Activated gamma-delta T cell (primary cell): ENCODE results near the gene TARBP1.
"Not testable (repeated sequence)": the region's sequence is repeated elsewhere in the genome, so short reads cannot be mapped to it uniquely, and the experiment has no call there.

Experiments used
- DNase-seq: peaks from one replicate; lab custom pipeline; 2025; lab: John Stamatoyannopoulos, UW

The TARBP1 gene

DNA sequence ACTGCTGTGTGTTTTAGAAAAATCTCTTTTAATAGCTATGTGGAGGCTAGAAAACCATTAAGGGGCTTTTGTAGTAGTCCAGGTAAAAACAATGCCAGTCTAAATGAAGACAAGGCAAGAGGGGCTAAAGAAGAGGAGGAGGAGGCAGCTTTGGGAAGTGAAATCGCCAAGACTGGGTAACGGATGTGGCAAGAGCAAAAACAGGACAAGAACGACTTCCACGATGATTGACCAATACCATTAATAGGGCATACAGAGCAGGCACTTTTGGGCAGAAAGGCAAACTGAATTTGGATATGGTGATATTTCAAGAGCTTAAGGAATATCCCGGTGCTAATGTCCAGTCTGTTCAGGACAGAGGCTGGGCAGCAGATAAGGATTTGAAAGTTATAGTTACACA is 83.7 kb downstream of the TARBP1 start:
- no peak for DNase-seq

GRCh38 chr1:234393190-234393589 is 85.8 kb downstream of the TARBP1 start:
- DNase-seq: no peak

DNA sequence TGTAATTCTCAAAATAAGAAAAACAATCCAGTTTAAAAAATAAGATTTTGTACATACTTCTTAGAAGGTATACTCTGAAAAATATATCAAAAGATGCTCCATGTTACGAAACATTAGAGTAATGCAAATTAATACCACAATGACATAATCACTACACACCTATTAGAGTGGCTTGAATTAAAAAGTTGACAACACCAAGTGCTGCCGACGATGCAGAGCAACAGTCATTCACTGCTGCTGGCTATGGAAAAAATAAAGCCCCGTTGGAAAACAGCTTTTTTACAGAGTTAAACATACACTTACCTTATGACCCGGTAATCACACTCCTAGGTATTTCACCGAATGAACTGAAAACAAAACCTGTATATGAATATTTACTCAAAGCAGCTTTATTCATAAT is 90.9 kb downstream of the TARBP1 start:
- no peak for DNase-seq

GRCh38 chr1:234386122-234386521 is 92.9 kb downstream of the TARBP1 start:
- no peak for DNase-seq

- DNase-seq: no peak
Measured at GRCh38 chr1:234381699-234382555, 97.1 kb downstream of the TARBP1 start.

DNA sequence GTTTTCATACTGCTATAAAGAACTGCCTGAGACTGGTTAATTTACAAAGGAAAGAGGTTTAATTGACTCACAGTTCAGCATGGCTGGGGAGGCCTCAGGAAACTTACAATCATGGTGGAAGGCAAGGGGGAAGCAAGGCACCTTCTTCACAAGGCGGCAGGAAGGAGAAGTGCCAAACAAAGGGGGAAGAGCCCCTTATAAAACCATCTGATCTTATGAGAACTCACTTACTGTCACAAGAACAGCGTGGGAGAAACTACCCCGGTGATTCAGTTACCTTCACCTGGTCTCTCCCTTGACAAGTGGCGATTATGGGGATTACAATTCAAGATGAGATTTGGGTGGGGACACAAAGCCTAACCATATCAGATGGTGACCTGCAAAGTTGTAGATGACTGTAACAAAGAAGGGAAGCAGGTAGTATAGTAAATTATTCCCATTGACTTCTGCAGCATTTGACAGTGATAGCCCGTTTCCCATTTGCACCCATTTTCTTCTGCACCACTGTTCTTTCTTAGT is 99.3 kb downstream of the TARBP1 start:
- DNase-seq: not testable (repeated sequence)

DNA sequence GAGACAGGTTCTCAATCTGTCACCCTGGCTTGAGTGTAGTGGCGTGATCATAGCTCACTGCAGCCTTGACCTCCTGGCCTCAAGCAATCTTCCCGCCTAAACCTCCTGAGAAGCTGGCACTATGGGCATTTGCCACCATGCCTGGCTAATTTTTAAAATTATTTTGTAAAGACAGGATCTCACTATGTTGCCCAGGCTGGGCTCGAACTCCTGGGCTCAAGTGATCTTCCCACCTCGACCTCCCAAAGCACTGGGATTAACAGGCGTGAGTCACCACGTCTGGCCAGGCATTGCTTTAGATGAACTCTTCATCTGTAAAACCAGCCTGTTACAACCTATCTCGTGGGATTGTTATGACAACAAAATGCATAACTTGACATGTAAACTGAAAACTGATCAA is 103.3 kb downstream of the TARBP1 start:
- no peak for DNase-seq

- no peak for DNase-seq
Measured at GRCh38 chr1:234373959-234374254, 105.1 kb downstream of the TARBP1 start.

- peak; percentile 84 for DNase-seq
Measured at GRCh38 chr1:234373064-234373958, 105.7 kb downstream of the TARBP1 start, which contains the start of gene COA6. COA6 (plus strand) TSS chr1:234373456; CDS start chr1:234373467, 11 bp downstream.

DNA sequence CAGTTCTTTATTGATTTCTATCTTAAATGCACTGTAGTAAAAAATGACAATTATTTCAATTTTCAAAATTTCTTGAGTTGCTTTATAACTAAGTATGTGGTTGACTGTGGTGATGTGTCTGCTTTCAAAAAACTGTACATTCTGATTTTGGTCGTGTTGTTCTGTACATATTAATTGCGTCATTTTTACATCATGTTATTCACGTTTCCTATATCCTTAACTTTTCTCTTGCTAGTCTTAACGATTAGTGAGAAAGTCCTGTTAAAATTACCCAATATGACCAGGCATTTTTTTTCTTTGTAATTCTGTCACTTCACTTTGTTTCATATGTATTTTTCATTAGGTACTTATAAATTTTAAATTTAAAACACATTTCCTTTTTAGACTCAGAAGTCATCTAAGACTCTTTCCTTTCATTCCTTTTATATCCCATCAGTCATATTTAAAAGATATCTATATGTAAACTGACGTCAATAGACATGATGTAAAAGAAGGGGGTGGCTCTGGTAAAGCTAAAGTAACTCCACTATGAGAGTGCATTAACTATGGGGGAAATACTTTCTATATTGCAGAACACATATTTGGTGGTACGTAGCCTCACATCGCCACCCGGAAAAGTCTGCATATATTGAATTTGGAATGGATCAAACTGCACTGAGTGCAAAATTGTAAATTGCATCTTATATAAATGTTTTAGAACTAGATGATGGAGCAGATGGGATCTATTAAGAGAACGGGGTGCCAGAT is 106.8 kb downstream of the TARBP1 start:
- no peak for DNase-seq

DNA sequence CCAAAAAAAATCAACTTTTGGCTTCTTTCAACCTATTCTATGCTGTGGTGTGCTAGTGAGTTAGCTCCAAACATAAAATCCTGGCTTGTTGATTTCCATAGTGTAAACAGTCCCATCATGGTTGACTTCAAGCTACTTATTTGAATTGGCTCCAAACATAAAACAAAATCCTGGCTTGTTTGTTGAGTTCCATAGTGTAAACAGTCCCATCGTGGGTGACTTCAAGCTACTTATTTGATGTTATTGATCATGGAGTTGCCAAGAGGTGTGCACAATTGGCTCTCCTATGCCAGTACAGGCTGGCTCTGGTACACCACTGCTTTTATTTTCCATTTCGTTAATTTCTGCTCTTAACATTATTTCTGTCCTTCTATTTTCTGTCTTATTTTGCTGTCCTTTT is 107.6 kb downstream of the TARBP1 start:
- no peak for DNase-seq

- DNase-seq: no peak
Measured at GRCh38 chr1:234369784-234370183, 109.2 kb downstream of the TARBP1 start.

DNA sequence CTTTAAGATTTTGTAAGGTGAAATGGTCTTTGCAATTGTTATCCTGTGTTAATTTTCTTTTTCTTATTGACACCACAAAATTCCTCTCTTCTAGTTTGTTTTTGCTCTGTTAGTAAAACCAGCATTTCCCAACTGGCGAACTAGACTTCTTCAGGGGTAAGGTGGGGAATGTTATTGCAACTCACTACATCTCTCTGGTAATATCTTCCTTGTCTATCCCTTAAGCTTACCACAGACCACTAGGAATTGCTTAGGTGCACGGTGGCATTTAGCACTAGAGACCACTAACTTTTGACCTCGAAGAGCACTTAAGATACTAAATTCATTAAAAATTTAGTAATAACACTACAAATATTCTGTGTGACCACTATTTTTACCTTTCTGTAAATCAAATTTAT is 109.9 kb downstream of the TARBP1 start:
- no peak for DNase-seq

GRCh38 chr1:234368320-234369032 is 110.5 kb downstream of the TARBP1 start:
- DNase-seq: no peak

DNA sequence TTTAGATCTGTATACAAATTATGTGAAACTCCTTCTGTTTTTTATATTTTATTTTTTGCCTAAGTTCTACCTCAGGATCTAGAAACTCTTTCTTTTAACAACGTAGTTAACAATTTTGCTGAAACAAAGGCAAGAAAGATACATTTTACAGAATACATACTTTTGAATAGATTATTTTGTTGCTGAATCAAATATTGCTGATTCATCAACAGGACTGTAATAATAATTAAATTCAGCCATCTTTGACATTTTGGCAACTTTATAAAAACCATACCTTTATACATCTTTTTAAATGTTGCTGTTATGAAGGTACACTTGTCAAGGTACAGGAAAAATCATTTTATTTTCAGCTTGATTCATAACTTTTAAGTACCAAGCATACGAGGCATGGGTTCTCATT is 116.4 kb downstream of the TARBP1 start:
- DNase-seq: no peak

DNA sequence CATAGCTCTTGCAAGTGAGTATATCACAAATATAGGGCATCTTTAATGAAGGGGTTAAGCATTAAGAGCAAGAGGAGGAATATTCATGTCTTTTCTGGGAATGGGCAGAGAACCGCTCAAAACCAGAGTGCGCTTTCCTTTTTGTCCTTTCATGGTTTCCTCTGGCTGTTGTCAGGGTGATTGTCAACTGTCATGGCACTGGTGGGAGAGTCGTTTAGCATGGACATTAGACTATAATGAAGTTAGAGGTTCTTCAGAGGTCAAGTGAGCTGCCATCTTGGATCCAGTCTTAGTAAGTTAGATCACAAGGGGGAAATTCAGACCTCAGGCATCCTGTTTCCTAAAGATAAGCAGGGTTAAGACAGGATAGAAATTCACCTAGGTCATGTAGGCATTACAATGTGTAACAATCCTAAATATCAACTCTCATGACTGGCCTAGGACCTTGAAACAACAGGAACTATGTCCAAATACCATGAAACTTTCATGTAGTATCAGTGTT is 117.8 kb downstream of the TARBP1 start:
- no peak for DNase-seq

- DNase-seq: no peak
Measured at GRCh38 chr1:234357831-234358230, 121.1 kb downstream of the TARBP1 start.

GRCh38 chr1:234356615-234357269 is 122.2 kb downstream of the TARBP1 start:
- peak; percentile 13 for DNase-seq

GRCh38 chr1:234355782-234356510 is 123.0 kb downstream of the TARBP1 start:
- DNase-seq: no peak

GRCh38 chr1:234348964-234349363 is 130.0 kb downstream of the TARBP1 start:
- no peak for DNase-seq
